Hindlimb muscle (tissue), 1 donor: ENCODE data around the gene NAA25. TPM values are rescaled to one million over a fixed set of nuclear protein-coding genes. Genes with fewer than 3 reads are reported as not detected.
"Not testable (repeated sequence)": the region's sequence is repeated elsewhere in the genome, so short reads cannot be mapped to it uniquely, and the experiment has no call there.

ENCODE experiments used
- DNase-seq: peaks from one replicate; pipeline ENCODE4 v3.0.0-alpha.2; 2013
- polyA plus RNA-seq: library from polyadenylated mRNA; unstranded; fragments of 120-200 nt; gene quantifications from one replicate; pipeline ENCODE4 v1.2.1, GENCODE V29; 2013; ENCODE audit not compliant: insufficient read length

The NAA25 gene
- polyA plus RNA-seq, 1 donor = 23.2 TPM

DNA sequence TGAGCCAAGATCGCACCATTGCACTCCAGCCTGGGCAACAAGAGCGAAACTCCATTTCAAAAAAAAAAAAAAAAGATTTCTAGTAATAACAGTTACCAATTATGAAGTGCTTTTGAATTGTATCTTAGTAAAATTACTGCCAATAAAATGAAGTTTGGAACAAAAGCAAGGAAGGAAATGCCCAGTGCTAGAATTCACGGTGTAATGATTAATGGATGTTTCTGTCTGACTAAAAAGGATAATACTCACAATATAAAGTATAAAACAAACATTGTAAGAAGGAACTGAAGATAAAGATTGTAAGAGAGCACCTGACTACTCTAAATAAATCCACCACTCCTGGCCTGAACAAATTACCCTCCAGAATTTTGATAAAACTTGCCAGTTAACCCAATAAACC, 99.7 kb downstream of the NAA25 start:
- DNase-seq = no peak

DNA sequence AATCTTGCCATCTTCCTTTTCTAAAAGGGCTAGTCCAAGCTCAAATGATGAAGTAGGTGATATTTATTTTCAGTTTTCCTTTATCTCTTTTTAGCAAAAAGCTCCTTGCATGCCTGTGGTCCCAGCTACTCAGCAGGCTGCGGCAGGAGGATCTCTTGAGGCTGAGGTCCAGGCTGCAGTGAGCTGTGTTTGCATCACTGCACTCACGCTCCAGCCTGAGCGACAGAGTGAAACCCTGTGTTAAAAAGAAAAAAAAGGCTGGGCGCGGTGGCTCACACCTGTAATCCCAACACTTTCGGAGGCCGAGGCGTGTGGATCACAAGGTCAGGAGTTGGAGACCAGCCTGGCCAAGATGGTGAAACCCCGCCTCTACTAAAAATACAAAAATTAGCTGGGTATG, 100.6 kb downstream of the NAA25 start:
- no peak for DNase-seq

DNA sequence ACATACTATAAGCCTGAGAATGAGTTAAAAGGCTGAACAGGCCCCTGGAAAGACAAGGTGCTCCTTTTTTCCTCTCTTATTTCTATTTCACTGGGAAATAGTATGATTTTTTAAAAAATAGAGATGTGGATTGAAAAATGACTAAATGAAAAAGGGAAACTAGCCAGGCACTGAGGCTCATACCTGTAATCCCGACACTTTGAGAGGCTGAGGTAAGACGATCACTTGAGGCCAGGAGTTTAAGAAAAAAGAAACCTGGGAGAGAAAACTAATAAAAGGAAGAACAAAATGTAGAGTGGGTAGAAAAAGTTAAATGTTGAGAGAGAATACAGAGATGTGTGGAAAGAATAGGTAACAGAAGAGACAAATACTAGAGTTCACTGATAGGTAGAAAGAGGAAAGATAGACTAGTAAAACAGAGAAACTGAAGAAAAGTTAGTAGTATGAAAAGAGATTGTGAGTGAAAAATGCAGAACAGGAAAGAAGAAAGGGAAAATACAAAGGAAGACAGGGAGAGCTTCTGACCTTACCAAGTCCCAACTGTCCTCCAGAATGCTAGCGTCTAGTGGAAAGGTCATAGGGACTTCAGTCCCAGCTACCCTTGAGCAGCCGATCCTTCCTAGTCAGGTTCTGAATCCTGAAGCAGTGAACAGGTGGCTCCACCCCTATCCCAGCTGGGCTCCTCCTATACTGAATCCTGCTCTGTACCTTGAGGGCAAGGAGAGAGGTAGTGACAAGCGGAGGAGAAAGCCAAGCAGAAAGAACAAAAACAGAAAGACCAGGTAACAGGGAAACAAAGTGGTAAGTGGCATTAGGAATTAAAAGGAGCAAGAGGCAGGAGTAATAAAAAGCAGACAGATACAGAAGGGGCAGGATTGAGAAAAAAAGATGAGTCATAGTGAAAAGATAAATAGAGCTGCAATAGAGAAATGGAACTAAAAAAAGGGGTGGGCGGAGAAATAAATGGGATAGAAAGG, 102.9 kb downstream of the NAA25 start:
- DNase-seq = no peak

DNA sequence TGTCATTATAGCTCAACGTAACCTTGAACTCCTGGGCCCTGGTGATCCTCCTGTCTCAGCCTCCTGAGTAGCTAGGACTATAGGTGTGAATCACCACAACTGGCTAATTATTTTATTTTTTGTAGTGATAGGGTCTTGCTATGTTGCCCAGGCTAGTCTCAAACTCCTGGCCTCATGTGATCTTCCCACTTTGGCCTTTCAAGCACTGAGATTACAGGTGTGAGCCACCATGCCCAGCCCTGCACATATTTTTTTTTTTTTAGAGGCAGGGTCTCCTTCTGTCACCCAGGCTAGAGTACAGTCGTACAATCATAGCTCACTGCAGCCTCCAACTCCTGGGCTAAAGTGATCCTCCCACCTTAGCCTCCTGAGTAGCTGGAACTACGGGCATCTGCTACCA, 104.5 kb downstream of the NAA25 start:
- DNase-seq = no peak

DNA sequence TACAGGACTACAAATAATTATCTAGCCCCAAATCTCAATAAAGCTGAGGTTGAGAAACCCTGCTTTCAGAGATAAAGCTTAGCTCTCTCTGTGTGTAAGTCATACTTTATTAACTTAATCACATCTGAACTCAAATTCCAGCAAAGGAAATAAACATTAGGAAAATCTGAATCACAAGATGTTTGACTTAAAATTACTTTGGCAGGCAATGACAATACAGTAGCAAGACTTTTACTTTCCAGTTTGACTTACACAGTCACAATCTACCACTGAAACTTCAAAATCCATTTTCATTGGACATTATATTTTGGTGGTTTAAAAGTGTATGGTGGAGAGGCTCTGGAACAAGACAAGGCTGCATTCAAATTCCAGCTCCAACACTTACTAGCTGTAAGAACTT, 107.0 kb downstream of the NAA25 start:
- DNase-seq = no peak

DNA sequence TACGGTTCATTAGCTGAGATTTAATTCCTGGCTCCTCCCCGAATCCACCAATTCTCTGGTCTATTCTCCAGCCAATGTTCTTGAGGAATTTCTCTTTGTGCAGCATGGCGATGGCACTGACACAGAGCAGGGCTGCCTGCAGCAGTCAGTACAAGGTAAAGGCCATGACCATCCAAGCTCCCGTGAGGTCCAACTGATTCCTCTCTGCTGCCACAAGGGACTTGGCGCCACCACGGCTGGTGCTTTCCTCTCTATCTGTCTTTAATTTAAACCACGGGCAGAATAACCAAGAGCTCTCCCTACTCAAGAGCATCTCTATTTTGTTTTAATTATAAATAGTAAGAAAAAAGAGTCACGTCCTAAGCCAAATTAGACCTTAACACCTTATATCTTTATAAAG, 107.8 kb downstream of the NAA25 start:
- DNase-seq = no peak

DNA sequence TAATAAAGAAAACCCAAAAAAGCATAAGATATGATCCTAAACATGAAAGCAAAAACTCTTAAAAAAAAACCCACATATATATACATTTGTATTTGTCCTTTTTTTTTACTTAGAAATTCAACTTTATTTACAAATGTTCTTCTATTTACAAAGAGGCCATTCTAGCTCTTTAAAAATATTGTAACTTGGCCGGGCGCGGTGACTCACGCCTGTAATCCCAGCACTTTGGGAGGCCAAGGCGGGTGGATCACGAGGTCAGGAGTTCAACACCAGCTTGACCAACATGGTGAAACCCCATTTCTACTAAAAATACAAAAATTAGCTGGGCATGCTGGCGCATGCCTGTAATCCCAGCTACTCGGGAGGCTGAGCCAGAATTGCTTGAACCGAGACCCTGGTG, 109.5 kb downstream of the NAA25 start:
- not testable (repeated sequence) for DNase-seq

DNA sequence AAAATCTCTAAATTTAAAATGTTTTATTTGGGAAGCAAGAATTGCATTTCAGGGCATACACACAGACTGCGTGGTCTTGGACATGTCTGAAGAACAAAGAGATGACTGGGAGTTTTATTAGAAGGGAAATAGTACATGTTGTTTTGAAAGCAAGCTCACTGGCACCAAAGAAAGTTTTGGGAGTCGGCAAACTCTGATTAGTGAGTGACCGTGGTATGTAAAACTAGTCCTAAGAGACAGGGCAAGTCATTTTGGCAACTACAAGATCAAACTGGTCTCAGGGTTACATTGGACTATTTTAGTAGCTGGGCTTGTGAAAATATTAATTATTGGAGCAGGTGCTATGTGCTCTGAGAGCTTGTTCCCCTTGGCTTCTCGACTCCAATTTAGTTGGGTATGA, 110.6 kb downstream of the NAA25 start:
- no peak for DNase-seq

DNA sequence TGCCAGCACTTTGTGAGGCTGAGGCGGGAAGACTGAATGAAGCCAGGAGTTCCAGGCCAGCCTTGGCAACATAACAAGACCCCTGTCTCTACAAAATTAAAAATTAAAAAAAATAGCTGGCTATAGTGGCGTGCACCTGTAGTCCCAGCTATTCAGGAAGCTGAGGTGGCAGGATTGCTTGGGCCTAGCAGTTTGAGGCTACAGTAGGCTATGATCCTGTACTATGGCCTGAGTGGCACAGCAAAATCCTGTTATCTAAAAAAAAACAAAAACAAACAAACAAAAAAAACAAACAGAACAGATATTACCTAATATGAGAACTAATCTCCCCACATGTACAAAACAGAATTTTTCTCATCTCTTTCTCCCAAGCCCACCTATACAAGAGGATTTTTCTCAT, 111.3 kb downstream of the NAA25 start:
- no peak for DNase-seq

DNA sequence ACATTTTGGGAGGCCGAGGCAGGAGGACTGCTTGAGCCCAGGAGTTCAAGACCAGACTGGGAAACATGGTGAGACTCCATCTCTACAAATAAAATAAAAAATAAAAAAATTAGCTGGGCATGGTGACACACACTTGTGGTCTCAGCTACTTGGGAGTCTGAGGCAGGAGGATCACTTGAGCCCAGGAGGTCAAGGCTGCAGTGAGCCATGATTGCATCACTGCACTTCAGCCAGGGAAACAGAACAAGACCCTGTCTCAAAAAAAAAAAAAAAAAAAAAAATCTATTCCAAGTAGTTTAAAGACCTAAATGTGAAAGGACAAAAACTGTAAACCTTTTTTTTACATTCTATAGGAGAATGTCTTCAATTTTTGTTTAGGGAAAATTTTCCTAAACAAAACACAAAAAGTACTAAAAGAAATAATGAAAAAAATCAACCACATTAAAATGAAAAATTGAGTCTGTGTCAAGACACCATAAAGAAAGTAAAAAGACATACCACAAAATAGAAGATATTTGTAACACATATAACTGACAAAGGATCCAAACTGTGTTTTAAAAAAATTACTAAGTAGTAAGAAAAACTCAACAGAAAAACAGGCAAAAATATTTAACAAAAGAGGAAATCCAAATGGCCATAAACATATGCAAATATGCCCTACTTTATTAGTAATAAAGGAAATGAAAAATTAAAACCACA, 112.7 kb downstream of the NAA25 start:
- DNase-seq = no peak

DNA sequence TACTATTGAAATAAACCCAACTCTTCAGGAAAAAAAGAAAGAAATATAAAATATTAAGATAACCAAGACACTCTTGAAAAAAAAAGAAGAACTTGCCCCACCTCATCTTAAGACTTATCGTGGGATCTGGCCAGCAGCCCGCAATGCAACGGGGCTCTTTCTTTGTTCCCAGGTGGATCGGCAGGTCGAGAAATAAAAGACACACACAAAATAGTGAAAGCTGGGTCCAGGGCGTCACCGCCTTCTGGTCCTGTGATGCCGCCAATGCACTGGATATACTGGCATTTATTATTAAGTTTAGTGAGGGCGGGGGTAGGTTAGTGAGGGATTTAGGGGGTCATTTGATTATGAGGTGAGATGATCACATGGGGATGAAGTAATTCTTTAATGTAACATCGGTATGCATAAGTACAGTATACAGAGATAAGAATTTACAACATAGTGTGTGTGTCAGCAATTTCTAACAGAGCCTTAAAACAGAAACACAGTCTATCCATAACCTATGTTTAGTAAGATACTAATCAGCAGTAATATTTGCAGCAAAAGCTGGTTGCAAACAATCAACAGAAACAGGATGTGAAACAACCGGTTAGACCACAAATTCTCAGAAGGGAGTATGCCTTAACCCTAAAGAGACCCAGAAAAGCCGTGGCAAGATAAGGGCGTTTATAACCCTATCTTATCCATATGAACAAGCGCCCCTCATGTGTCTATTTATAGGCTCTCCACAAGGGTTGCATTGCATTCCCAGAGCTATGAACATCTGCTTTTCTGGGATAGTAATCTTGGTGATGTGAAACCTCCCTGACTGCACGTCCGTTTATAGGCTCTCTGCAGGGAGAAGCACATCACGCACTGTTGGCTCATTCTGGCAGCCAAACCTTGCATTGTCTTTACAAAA, 114.1 kb downstream of the NAA25 start:
- not testable (repeated sequence) for DNase-seq

DNA sequence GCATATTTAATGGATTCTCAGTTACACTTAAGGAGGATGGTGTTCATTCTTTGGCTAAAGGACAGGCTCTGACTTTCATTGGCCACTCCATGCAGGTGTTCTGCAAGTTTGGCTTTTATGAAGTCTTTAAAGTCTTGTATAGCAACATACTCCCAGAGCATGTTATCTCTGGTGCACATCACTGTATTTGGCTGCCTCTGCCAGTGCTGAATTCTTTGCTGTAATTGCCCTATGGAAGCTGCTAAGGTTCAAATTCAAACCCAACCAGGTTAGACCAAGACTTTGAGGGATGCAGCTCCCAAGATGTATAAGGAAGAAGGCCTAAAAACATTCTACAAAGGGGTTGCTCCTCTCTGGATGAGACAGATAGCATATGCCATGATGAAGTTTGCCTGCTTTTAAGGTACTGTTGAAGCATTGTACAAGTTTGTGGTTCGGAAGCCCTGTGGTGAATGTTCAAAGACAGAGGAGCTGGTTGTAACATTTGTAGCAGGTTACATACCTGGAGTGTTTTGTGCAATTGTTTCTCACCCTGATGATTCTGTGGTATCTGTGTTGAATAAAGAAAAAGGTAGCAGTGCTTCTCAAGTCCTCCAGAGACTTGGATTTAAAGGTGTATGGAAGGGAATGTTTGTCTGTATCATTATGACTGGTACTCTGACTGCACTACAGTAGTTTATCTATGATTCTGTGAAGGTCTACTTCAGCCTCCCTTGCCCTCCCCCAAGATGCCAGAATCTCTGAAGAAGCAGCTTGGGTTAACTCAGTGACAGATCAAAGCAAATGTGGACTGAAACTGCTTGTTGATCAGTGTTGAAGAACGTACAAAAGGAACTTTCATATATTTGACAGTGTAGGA, 115.1 kb downstream of the NAA25 start:
- no peak for DNase-seq

DNA sequence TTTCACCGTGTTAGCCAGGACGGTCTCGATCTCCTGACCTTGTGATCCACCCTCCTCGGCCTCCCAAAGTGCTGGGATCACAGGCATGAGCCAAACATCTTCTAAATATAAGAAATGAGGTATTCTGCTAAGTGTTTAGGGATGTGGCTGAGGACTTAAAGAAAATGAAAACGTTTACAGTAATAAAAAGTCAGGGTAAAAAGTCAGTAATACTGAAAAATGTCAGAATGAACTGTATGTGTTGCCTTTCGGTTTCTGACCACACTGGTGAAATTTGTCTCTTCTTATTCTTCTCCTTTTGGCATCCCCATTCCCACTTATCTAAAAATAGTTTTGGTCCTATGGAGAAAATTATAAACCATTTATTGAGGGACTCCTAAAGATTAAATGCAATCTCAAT, 116.1 kb downstream of the NAA25 start:
- no peak for DNase-seq

DNA sequence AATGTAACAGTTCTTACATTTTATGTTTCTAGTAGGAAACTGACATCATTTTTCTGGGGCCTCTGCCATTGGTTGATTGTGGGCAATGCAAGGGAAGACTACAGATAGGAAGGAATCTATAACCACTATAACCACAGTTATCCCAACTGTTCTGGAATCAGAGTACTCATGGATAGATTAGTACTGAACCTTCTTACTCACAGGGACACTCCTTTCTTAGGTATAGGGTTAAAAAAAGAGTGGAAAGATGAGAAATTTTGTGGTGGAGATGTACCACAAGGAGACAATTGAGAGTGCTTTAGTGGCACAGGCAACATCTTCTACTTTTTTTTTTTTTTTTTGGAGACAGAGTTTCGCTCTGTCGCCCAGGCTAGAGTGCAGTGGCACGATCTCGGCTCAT, 116.6 kb downstream of the NAA25 start:
- DNase-seq = no peak

DNA sequence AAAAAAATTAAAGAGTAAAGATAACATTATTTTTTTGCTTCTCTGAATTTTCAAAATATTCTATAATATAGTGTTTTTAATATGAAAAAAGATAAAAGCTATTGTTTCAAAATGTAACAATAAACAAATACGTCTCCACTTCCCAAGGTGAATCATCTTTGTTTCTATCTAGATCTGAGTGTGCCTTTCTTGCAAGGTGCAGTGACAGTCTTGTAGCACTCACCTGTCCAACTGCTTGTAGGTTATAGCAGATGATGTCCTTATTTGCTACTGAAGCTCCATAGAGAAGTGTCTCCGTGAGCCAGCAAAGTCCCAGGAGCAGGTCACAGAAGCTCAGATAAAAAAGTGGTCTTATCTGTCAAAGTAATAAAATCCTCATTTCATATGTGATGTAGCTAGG, 117.0 kb downstream of the NAA25 start:
- DNase-seq = no peak

DNA sequence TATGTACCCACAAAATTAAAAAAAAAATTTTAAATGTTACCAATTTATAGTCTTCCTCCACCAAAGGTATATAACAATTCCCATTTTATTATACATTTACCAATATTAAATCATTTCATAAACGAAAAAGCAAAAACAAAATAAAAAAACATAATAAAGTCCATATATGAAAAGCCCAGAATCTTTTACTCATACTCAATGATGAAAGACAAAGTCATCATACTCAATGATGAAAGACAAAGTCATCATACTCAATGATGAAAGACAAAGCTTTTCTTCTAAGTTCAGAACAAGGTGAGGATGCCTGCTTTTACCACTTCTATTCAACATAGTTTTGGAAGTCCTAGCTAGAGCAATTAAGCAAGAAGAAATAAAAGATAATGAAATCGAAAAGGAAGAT, 123.8 kb downstream of the NAA25 start:
- no peak for DNase-seq

DNA sequence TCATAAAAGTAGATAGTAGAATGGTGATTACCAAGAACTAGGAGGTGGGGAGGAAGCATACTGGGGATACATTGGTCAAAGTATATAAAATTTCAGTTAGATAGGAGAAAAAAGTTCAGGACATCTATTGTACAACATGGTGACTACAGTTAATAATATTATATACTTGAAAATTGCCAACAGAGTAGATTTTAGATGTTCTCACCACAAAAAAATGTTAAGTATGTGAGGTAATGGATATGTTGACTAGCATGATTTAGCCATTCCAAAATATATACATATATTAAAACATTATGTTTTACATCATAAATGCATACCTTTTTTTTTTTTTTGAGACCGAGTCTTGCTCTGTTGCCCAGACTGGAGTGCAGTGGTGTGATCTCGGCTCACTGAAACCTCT, 126.6 kb downstream of the NAA25 start:
- DNase-seq = no peak

DNA sequence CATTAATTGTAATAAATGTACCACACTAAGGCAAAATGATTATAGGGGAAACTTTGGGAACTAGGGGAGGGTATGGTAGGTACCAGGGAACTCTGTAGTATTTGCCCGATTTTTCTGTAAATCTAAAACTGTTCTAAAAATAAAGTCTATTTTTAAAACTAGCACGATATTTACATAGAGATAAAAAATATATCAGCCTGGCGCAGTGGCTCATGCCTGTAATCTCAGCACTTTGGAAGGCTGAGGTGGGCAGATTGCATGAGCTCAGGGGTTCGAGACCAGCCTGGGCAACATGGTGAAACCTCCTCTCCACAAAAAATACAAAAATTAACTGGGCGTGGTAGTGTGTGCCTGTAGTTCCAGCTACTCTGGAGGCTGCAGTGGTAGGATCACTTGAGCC, 128.0 kb downstream of the NAA25 start:
- DNase-seq = no peak

DNA sequence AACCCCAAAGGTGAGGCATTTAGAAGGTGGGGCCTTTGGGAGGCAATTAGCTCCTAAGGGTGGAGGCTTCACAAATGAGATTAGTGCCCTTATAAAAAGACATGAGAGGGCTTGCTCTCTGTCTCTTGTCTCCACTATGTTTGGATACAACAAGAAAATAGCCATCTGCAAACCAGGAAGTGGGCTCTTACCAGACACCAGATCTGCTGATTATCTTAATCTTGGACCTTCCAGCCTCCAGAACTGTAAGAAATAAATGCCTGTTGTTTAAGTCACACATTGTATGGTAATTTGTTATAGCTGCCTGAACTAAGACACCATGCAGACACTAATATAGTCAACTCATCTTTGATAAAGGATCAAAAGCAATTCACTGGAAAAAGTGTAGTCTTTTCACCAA, 130.0 kb downstream of the NAA25 start:
- no peak for DNase-seq

DNA sequence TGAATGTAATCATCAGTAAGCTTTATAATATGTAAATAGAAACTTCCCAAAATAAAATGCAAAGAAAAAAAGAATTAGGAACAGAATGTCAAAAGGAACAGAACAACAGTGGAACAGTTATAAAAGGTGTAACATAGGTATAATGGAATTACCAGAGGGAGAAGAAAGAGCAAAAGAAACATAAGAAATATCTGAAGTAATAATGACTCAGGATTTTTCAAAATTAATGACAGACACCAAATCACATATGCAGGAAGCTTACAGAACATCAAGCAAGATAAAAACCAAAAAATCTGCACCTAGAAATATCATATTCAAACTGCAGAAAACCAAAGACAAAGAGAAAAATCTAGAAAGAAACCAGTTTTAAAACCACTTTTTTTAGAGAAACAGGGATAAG, 131.7 kb downstream of the NAA25 start:
- DNase-seq = no peak
